ENCODE data around the gene KRT31.

- TF ChIP-seq CTCF (IDR thresholded peaks at IDR 0.05; ENCODE audit: low read length) (no peak), EZH2 (IDR thresholded peaks at IDR 0.05; ENCODE audit: borderline replicate concordance, low read length) (no peak)
Measured at GRCh38 chr17:41387670-41388069, 9.7 kb downstream of the KRT31 start.
